HAP-1 (cell line): ENCODE results near the gene CROCC2.

ENCODE experiments used
- DNase-seq, 2 experiments: peaks; one replicate each; pipeline ENCODE4 v3.0.0-alpha.2; 2016 to 2020; ENCODE audit warnings: low spot score in 2 of 2
- H3K27me3 ChIP-seq: fragments of 250-450 bp; sonication (Bioruptor Pico); 2 replicates; pipeline ENCODE4 v1.5.1; 2020; ENCODE audit warnings: low read depth, mild to moderate bottlenecking, moderate library complexity
- H3K36me3 ChIP-seq: fragments of 250-450 bp; sonication (Bioruptor Pico); replicated peaks from 2 replicates; pipeline ENCODE4 v1.5.1; 2020; ENCODE audit warnings: mild to moderate bottlenecking
- H3K4me1 ChIP-seq: fragments of 250-450 bp; sonication (Bioruptor Pico); 2 replicates; pipeline ENCODE4 v1.5.1; 2020; ENCODE audit warnings: mild to moderate bottlenecking
- H3K4me3 ChIP-seq: fragments of 250-450 bp; sonication (Bioruptor Pico); 2 replicates; pipeline ENCODE4 v1.5.1; 2020; ENCODE audit warnings: mild to moderate bottlenecking, moderate library complexity
- H3K9me3 ChIP-seq: fragments of 250-450 bp; sonication (Bioruptor Pico); 2 replicates; pipeline ENCODE4 v1.5.1; 2020; ENCODE audit warnings: mild to moderate bottlenecking, moderate library complexity
- in situ Hi-C: fragments of 300-500 bp; cut with MboI; formaldehyde crosslinking; loops from 3 replicates; pipeline ENCODE4 v1.14.3; 2020; ENCODE audit warnings: low sequenced_read_pairs, inconsistent platforms, mixed read lengths

CROCC2 gene

DNA sequence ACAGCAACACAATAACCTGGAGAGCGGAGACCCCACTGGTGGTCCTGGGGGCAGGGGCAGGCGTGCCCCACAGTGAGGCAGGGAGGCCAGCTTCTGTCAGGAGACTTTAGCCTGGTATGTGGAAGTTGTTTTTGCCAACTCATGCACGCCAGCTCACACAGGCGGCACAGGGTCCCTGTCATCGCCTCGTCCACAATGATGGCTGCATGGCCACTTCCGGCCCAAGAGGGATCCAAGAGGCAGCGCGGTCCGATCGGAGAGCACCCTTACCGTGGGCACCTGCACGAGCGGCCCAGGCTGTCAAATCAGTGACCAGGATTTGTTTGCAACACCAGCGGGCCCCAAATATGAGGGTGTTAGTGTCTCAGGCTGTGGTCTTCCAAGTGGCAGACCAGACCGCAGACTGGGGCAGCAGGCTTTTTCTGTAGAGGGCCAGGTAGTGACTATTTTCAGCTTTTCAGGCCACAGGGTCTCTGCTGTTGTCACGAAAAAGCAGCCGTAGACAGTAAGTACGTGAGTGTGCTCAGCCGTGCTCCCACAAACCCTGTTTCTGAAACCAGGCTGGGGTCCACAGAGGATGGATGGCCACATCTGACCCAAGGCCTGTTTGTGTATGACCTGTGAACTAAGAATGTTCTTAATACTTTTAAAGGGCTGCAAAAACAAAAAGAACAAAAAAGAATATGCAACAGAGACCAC, 113.5 kb downstream of the CROCC2 start:
- H3K9me3 ChIP-seq: no peaks in the 10 kb centered on the region
- H3K27me3 ChIP-seq: no peaks in the 10 kb centered on the region
- no peaks in the 10 kb centered on the region for H3K4me1 ChIP-seq
- no peak overlapping the region for H3K4me3 ChIP-seq
- H3K36me3 ChIP-seq: no peaks in the 10 kb centered on the region
- no peak for DNase-seq
- in situ Hi-C loops: no loop called here

DNA sequence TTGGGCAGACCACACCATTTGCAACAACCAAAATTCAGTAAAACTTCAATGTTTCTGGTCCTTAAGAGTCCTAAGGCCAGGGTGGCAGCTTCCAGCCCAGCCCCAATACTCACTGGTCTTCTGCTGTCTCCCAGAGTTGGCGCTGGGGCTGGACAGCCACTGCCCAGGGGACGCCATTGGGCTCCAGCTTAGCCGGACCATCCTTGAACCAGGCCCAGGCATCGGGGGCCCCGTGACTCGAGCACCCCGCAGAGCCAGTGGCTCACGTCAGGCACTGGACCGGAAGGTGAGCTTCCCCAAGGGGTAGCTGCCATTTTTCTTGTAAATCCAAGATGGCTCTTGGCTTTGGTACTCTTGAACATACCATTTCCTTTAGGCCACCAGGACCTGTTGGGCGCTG, 114.1 kb downstream of the CROCC2 start:
- no peaks in the 10 kb centered on the region for H3K27me3 ChIP-seq
- no peak for DNase-seq
- no peak overlapping the region for H3K4me3 ChIP-seq
- no peaks in the 10 kb centered on the region for H3K9me3 ChIP-seq
- no peaks in the 10 kb centered on the region for H3K36me3 ChIP-seq
- H3K4me1 ChIP-seq: no peaks in the 10 kb centered on the region
- in situ Hi-C loops: no loop called here

DNA sequence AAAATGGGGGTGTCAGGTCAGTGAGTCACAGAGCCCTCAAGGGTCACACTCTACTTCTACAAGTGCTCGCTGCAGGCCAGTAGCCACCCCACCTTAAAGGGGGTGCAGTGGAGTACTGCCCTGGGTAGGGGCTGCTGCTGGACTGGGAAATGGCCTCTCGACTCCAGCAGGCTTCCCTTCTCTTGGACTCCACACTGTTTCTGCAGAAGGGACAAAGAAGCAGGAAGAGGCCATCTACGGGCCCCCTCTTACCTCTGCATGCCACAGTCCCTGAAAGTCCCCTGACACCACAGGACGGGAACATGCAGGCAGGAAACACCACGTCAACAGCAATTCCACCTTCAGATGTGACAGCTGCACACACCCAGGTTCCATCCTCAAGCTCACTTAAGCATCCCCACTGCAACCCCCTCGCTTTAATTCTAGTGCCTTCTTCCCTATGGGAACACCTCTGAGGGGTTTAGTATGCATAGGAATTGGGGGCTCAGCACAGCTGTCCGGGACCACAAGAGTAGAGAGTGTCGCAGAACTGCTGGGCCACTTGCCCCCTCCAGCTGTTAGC, 114.6 kb downstream of the CROCC2 start:
- no peaks in the 10 kb centered on the region for H3K4me1 ChIP-seq
- no peak for DNase-seq
- no peak overlapping the region for H3K4me3 ChIP-seq
- H3K9me3 ChIP-seq: no peaks in the 10 kb centered on the region
- no peaks in the 10 kb centered on the region for H3K36me3 ChIP-seq
- no peaks in the 10 kb centered on the region for H3K27me3 ChIP-seq
- in situ Hi-C loops: no loop called here

DNA sequence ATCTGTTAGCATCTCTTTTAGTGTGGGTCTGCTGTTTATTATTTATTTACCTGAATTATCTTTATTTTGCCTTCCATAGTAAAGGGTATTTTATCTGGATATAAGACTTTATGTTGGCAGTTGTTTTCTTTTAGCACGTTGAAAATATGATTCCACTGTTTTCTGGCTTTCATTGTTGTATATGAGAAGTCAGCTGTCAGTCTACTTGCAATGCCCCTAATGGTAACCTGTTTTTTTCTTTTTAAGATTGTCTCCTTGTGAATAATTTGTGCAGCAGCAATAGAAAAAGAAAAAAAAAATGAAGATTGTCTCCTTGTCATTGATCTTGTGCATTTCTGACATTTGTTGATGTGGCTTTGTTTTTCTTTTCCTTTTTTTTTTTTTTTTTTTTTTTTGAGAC, 119.5 kb downstream of the CROCC2 start:
- Histone ChIP-seq H3K4me3 (no peak overlapping the region), H3K27me3 (no peaks in the 10 kb centered on the region), H3K4me1 (no peaks in the 10 kb centered on the region), H3K36me3 (no peaks in the 10 kb centered on the region), H3K9me3 (0 out of 2 replicates have a peak, but pooled peaks cover 2% of the 10 kb centered on the region)
- in situ Hi-C loops: loop anchor here (25.0 kb wide), 1 partner anchor 363 kb away; no protein-coding TSS in a partner anchor
- DNase-seq: no peak

DNA sequence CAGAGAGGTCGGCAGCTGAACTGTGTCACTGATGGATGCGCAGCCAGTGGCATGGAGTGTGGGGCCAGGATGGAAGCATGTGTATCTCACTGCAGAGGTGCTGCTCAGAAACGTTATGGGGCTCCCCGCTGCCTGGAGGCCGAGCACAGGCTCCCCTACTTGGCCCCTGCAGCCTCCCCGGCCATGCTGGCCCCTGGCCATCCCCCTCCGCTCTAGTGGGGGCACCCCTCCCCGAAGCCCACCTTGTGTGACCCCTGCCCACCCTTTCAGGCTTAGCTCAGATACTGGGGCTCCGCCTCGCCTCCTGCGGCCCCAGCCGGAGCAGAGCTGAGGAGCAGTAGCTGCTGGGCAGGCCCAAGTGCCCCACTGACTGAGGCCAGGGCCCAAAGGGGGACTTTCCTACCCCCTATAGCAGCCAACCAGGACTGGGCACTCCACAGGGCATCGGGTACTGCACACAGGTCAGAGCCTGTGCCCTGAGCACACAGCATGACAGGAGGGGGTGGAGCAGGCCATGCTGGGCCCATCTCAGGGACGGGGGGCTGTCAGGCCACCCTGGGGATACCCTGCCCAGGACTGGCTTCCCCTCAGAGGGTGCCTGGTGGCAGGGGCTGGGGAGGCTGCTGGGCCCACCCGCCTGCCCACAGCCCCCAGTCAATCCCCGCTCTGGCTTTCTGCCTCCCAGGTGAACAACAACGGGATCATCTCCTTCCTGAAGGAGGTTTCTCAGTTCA, 123.6 kb downstream of the CROCC2 start:
- Histone ChIP-seq H3K4me3 (no peak overlapping the region), H3K9me3 (0 out of 2 replicates have a peak, but pooled peaks cover 2% of the 10 kb centered on the region), H3K4me1 (no peaks in the 10 kb centered on the region), H3K36me3 (no peaks in the 10 kb centered on the region), H3K27me3 (no peaks in the 10 kb centered on the region)
- DNase-seq: no peak
- in situ Hi-C loops: loop anchor here (25.0 kb wide), 1 partner anchor 367 kb away; no protein-coding TSS in a partner anchor

DNA sequence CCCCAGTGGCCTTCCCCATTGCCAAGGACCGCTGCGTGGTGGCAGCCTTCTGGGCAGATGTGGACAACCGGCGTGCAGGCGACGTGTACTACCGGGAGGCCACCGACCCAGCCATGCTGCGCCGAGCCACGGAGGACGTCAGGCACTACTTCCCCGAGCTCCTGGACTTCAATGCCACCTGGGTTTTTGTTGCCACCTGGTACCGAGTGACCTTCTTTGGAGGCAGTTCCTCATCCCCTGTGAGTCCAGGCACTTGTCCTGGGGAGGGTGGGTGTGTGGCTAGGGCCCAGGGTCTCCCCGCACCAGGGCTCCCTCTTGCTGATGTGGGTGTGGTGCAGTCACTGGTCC, 124.2 kb downstream of the CROCC2 start:
- DNase-seq: no peak

DNA sequence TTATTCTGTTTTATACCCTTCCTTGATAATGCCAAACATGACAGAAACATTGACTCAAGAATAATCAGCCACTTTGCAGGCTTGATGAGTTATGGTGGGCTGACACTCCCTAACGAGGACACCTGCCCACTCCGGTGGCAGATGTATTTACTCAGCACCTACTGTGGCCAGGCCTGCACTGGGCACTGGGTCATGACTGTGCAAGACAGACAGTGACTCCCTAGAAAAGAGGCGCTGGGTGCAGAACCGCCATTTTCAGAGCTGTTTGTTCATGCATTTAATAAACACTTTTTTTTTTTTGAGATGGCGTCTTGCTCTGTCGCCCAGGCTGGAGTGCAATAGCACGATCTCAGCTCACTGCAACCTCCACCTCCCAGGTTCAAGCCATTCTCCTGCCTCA, 124.7 kb downstream of the CROCC2 start:
- no peak overlapping the region for H3K4me3 ChIP-seq
- H3K4me1 ChIP-seq: no peaks in the 10 kb centered on the region
- in situ Hi-C loops: loop anchor here (25.0 kb wide), 1 partner anchor 369 kb away; no protein-coding TSS in a partner anchor
- no peaks in the 10 kb centered on the region for H3K27me3 ChIP-seq
- DNase-seq: no peak
- 0 out of 2 replicates have a peak, but pooled peaks cover 2% of the 10 kb centered on the region for H3K9me3 ChIP-seq
- H3K36me3 ChIP-seq: no peaks in the 10 kb centered on the region

More for the DNA sequence above, 124.2 kb downstream of the CROCC2 start:
- Histone ChIP-seq H3K4me1 (no peaks in the 10 kb centered on the region), H3K27me3 (no peaks in the 10 kb centered on the region), H3K4me3 (no peak overlapping the region), H3K36me3 (no peaks in the 10 kb centered on the region), H3K9me3 (0 out of 2 replicates have a peak, but pooled peaks cover 2% of the 10 kb centered on the region)
- in situ Hi-C loops: loop anchor here (25.0 kb wide), 1 partner anchor 368 kb away; no protein-coding TSS in a partner anchor

DNA sequence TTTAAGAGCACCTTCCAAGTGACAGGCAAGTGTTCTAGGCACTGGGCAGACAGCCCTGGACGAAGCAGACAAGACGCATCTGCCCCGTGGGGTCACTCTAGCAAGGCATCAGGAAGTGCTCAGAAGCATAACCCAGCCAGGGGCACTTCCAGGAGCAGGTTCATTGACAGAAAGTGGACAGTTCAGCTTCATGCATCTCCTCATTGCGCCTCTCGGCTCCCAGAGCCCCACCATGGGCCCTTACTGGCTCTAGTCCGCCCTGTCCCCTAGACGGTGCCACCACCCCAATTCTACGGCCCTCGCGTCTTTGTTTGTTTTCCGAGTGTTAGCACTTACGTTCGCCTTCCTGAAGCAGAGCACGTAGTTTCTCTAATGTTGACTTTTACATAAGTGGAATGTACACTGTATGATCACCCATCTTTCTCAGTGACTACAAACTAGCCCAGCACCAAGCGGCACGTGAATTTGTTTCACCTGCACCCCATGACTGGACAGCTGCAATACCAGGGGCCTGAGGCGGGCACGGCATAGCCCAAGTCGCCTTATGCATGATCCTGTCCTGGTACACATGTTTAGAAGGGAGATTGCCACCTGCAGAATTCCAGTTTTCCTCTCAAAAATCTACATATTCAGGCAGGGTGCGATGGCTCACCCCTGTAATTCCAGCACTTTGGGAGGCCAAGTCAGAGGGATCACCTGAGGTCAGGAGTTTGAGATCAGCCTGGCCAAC, 125.5 kb downstream of the CROCC2 start:
- in situ Hi-C loops: loop anchor here (25.0 kb wide), 1 partner anchor 369 kb away; no protein-coding TSS in a partner anchor
- H3K4me1 ChIP-seq: no peaks in the 10 kb centered on the region
- no peak overlapping the region for H3K4me3 ChIP-seq
- 0 out of 2 replicates have a peak, but pooled peaks cover 2% of the 10 kb centered on the region for H3K9me3 ChIP-seq
- no peak for DNase-seq
- H3K36me3 ChIP-seq: no peaks in the 10 kb centered on the region
- no peaks in the 10 kb centered on the region for H3K27me3 ChIP-seq

DNA sequence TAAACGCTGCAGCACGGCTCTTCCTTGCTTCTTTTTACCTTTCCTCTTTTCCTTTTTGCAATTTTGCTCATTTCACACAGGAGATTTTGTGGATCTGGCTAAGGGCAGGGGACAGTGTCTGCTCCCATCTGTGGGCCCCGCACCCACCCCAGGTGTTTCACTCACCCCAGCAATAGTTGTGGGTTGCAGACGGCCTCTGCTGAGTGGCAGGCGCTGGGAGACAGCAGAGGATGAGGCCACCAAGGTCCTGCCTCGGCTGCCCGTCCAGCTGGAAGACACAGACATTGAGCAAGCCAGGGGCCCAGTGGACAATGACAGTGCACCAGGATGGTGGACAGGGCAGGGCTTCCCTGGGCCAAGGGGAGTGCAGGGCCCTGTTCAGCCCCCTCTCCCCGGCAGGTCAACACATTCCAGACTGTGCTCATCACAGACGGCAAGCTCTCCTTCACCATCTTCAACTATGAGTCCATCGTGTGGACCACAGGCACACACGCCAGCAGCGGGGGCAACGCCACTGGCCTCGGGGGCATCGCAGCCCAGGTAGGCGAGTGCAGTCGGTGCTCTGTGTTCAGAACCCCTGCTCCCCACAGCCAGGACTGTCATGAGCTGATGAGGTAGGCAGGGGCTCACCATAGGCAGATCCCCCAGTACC, 127.3 kb downstream of the CROCC2 start:
- no peaks in the 10 kb centered on the region for H3K9me3 ChIP-seq
- no peaks in the 10 kb centered on the region for H3K4me1 ChIP-seq
- DNase-seq: no peak
- in situ Hi-C loops: loop anchor here (25.0 kb wide), 1 partner anchor 371 kb away; no protein-coding TSS in a partner anchor
- H3K36me3 ChIP-seq: no peaks in the 10 kb centered on the region
- H3K4me3 ChIP-seq: no peak overlapping the region
- no peaks in the 10 kb centered on the region; the same call in 1 of the 2 replicates for H3K27me3 ChIP-seq

DNA sequence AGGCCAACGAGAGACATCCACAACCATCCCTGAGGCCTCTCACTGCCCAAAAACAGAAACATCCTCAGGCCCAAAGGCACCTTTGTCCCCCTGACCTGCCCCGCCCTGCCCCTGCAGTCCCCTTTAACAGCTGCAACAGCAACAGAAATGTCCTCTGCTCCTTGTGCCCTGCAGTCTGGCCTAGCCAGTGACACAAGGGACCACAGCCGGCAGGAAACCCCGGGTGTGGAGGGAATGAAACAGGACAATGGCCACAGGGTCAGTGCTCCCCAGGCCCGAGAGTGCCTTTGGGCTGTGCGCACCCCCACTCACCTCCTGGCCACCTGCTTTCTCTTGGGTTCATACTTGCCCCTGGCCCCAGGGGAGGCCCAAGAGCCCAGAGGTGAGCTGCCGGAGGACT, 127.9 kb downstream of the CROCC2 start:
- no peak for DNase-seq
- Histone ChIP-seq H3K9me3 (no peaks in the 10 kb centered on the region), H3K4me1 (no peaks in the 10 kb centered on the region), H3K36me3 (no peaks in the 10 kb centered on the region), H3K4me3 (no peak overlapping the region), H3K27me3 (no peaks in the 10 kb centered on the region; the same call in 1 of the 2 replicates)
- in situ Hi-C loops: loop anchor here (25.0 kb wide), 1 partner anchor 372 kb away; no protein-coding TSS in a partner anchor

DNA sequence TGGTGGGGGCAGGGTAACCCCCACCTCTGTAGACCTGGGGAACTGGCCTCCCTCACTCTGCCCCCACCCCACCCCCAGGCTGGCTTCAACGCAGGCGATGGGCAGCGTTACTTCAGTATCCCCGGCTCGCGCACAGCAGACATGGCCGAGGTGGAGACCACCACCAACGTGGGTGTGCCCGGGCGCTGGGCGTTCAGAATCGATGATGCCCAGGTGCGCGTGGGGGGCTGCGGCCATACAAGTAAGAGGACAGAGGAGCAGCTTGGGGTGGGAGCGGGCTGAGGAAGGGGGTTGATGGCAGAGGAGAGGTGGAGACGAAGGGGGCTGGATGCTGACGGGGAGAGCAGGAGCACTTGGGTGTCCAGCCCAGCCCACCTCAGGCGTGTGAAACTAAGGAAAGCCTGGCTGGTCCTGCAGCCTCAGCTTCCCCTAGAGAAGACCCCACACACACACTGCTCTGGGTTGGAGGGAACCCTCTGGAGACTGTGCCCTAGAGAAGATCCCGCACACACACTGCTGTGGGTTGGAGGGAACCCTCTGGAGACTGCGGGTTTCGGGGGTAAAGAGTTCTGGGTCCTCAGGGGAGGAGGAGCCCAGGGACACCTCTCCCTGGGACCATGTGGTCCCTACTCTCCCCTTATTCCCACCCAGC, 128.5 kb downstream of the CROCC2 start:
- in situ Hi-C loops: loop anchor here (25.0 kb wide), 1 partner anchor 372 kb away; no protein-coding TSS in a partner anchor
- DNase-seq: no peak
- H3K4me3 ChIP-seq: no peak overlapping the region
- no peaks in the 10 kb centered on the region for H3K4me1 ChIP-seq
- no peaks in the 10 kb centered on the region for H3K36me3 ChIP-seq
- no peaks in the 10 kb centered on the region; the same call in 1 of the 2 replicates for H3K27me3 ChIP-seq
- H3K9me3 ChIP-seq: no peaks in the 10 kb centered on the region

DNA sequence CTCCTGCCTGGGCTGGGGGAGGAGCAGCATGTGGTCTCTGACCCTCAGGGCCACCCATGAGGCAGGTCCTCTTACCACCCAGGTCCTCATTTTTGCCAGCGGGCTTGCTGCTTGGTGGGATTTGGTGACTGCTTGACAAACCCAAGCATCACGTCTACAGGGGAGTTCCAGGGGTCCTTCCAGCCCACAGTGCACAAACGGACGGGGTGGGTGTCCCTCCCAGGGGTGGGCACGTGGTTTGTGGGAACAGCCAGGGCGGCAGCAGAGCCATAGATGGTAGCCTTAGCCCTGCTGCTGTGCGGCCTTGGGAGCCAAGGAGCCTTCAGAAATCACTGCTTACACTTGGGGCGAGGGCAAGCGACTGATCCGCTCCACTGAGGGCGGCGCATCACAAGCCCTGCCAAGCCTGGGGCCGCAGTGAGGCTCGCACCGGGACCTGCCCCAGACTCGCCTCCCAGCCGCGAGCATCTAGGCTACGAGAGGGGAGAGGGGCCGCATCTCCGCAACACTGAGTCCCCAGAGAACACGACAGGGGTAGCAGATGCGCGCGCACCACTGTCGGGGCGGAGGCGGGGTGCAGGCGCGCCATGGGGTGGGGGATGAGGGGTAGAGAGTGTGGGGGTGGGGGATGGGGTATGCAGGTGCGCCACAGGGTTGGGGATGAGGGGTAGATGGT, 129.1 kb downstream of the CROCC2 start:
- no peaks in the 10 kb centered on the region for H3K4me1 ChIP-seq
- no peaks in the 10 kb centered on the region; the same call in 1 of the 2 replicates for H3K27me3 ChIP-seq
- DNase-seq: no peak
- in situ Hi-C loops: loop anchor here (25.0 kb wide), 1 partner anchor 373 kb away; no protein-coding TSS in a partner anchor
- H3K36me3 ChIP-seq: no peaks in the 10 kb centered on the region
- no peaks in the 10 kb centered on the region for H3K9me3 ChIP-seq
- H3K4me3 ChIP-seq: no peak overlapping the region
